DND-41 (cell line): ENCODE results near the gene PSKH1.

ENCODE experiments used
- ATAC-seq: fragments of 200-7000 bp; cut with Tn5 transposase; 3 replicates; pipeline ENCODE4 v1.9.1; 2021; ENCODE audit warnings: low read depth; ENCODE audit not compliant: insufficient read depth
- DNase-seq: peaks from one replicate; pipeline ENCODE4 v3.0.0-alpha.2; 2020
- H2AFZ ChIP-seq: 2 replicates; pipeline ENCODE4 v1.6.0; 2012; ENCODE audit warnings: low read depth, low read length
- H3K27ac ChIP-seq: 2 replicates; pipeline ENCODE4 v1.5.1; 2012; ENCODE audit warnings: low read length, inconsistent platforms
- H3K27me3 ChIP-seq: fragments of 200-600 bp; sonication (generic); 2 replicates; pipeline ENCODE4 v1.6.0; 2012; ENCODE audit warnings: low read length, mild to moderate bottlenecking, inconsistent platforms; ENCODE audit not compliant: insufficient read depth, poor library complexity
- H3K36me3 ChIP-seq: 2 replicates; pipeline ENCODE4 v1.5.1; 2012; ENCODE audit warnings: low read length, inconsistent platforms; ENCODE audit not compliant: insufficient read depth
- H3K4me1 ChIP-seq: 2 replicates; pipeline ENCODE4 v1.5.1; 2012; ENCODE audit warnings: mild to moderate bottlenecking, low read length; ENCODE audit not compliant: insufficient read depth
- H3K4me2 ChIP-seq: 2 replicates; pipeline ENCODE4 v1.6.0; 2012; ENCODE audit warnings: mild to moderate bottlenecking, moderate library complexity, low read length, inconsistent platforms; ENCODE audit not compliant: insufficient read depth
- H3K4me3 ChIP-seq, 2 experiments: fragments of 200-600 bp in 1 of 2; shearing (Covaris generic) in 1 of 2; 2 replicates each; pipeline ENCODE4 v1.5.1; 2012 to 2016; ENCODE audit warnings: inconsistent platforms in 2 of 2, low read length in 2 of 2, mild to moderate bottlenecking in 2 of 2, low read depth in 1 of 2, moderate library complexity in 1 of 2
- H3K79me2 ChIP-seq: 2 replicates; pipeline ENCODE4 v1.6.0; 2012; ENCODE audit warnings: low read length, inconsistent platforms; ENCODE audit not compliant: insufficient read depth
- H3K9ac ChIP-seq: 2 replicates; pipeline ENCODE4 v1.6.0; 2012; ENCODE audit warnings: low read depth, mild to moderate bottlenecking, inconsistent platforms, low read length, moderate library complexity
- H3K9me3 ChIP-seq: 2 replicates; pipeline ENCODE4 v1.5.1; 2012; ENCODE audit warnings: low read length, moderate library complexity, mild to moderate bottlenecking, inconsistent platforms; ENCODE audit not compliant: insufficient read depth, severe bottlenecking
- H4K20me1 ChIP-seq: 2 replicates; pipeline ENCODE4 v1.6.0; 2012; ENCODE audit warnings: low read length; ENCODE audit not compliant: insufficient read depth
- EZH2 ChIP-seq: IDR thresholded peaks from 3 replicates; pipeline ENCODE4 v1.6.1; 2012; ENCODE audit warnings: borderline replicate concordance, low read depth, mild to moderate bottlenecking, moderate library complexity, low read length, inconsistent platforms; ENCODE audit not compliant: severe bottlenecking
- TF ChIP-seq, protein P1 (sequence below): IDR thresholded peaks from 2 replicates; pipeline ENCODE4 v1.5.1; 2012; ENCODE audit warnings: borderline replicate concordance, low read length, moderate library complexity, mild to moderate bottlenecking; ENCODE audit not compliant: poor library complexity, severe bottlenecking; ENCODE audit errors: extremely low read depth

The PSKH1 gene

DNA sequence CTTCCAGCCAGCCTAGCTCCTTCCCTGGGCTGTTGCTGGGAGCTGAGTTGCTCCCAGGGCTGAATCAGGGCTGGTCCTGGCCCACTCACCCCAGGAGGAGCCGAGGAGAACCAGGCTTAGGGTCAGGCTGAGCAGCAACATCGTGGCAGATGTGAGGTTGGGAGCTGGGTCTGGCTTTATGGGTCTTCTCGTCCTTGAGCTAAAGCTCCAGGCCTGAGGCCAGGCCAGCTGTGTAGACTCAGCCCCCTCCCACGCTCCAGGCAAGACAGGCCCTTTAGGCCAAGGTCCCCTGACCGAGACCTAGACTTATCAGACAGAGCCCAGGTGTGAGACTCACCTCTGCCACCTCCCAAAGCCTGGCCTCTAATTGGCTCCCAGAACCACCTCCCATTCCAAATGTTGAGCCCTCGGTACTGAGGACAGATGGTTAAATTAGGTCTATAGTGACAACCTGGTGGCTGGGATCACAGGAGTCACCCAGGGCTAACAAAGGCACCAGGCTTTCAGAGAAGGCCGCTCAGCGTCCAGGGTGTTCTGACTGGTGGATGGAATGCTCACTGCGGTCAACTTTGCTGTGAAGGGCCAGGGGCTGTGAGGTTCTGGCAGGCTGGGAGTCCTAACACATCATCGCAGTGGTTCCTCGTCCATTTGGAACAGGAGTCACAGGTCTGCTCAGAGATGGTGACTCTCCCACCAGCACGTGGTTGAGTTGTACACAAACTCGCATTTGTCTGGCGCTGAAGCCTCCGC, 38.8 kb downstream of the PSKH1 start, which contains the start of gene CTRL:
CTRL (minus strand) TSS at position 151 of the 750 bp plus-strand sequence; CDS start at position 141, 10 bp downstream.
- no peak for TF ChIP-seq EZH2
- TF ChIP-seq, protein P1, sequence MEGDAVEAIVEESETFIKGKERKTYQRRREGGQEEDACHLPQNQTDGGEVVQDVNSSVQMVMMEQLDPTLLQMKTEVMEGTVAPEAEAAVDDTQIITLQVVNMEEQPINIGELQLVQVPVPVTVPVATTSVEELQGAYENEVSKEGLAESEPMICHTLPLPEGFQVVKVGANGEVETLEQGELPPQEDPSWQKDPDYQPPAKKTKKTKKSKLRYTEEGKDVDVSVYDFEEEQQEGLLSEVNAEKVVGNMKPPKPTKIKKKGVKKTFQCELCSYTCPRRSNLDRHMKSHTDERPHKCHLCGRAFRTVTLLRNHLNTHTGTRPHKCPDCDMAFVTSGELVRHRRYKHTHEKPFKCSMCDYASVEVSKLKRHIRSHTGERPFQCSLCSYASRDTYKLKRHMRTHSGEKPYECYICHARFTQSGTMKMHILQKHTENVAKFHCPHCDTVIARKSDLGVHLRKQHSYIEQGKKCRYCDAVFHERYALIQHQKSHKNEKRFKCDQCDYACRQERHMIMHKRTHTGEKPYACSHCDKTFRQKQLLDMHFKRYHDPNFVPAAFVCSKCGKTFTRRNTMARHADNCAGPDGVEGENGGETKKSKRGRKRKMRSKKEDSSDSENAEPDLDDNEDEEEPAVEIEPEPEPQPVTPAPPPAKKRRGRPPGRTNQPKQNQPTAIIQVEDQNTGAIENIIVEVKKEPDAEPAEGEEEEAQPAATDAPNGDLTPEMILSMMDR = no peak
- no peak within 1 kb of the TSS for H3K4me2 ChIP-seq
- ATAC-seq (no peak), DNase-seq (no peak)
- no peak within 1 kb of the TSS for H2AFZ ChIP-seq
- no peak within 1 kb of the TSS for H3K4me3 ChIP-seq
- no peaks in the 10 kb centered on the region for H3K9me3 ChIP-seq
- H3K79me2 ChIP-seq = peaks cover 26% of the 10 kb centered on the region
- peaks cover 24% of the 10 kb centered on the region for H4K20me1 ChIP-seq
- H3K27me3 ChIP-seq = no peaks in the 10 kb centered on the region
- peaks cover 76% of the 10 kb centered on the region for H3K36me3 ChIP-seq
- no peak within 1 kb of the TSS for H3K27ac ChIP-seq
- no peak within 1 kb of the TSS for H3K9ac ChIP-seq
- H3K4me1 ChIP-seq = peaks cover 15% of the 10 kb centered on the region

DNA sequence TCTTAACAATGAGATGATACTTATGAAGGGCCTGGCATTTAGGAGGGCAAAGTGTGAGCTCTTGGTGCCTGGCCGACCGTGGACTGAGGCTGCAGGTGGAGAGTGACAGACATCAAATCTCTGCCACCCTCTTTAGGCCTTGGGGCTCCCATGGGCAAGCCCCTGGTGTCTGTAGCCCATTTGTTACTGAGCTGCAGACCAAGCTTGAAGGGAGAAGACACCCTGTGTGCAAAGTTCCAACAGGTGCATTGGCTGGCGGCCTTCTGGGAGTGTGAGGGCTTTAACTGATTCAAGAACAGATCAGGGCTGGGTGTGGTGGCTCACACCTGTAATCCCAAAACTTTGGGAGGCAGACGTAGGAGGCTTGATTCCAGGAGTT, 39.4 kb downstream of the PSKH1 start:
- no peak overlapping the region for H3K9ac ChIP-seq
- no peak overlapping the region for H3K4me3 ChIP-seq
- TF ChIP-seq, protein P1 = no peak
- TF ChIP-seq EZH2 = no peak
- H3K79me2 ChIP-seq = peaks cover 31% of the 10 kb centered on the region
- H4K20me1 ChIP-seq = peaks cover 22% of the 10 kb centered on the region
- H3K27ac ChIP-seq = no peak overlapping the region
- no peaks in the 10 kb centered on the region for H3K9me3 ChIP-seq
- H3K36me3 ChIP-seq = peaks cover 70% of the 10 kb centered on the region
- no peaks in the 10 kb centered on the region for H3K27me3 ChIP-seq
- no peak overlapping the region for H3K4me2 ChIP-seq
- H3K4me1 ChIP-seq = peaks cover 21% of the 10 kb centered on the region
- no peak for DNase-seq
- no peak for ATAC-seq
- H2AFZ ChIP-seq = no peak overlapping the region

DNA sequence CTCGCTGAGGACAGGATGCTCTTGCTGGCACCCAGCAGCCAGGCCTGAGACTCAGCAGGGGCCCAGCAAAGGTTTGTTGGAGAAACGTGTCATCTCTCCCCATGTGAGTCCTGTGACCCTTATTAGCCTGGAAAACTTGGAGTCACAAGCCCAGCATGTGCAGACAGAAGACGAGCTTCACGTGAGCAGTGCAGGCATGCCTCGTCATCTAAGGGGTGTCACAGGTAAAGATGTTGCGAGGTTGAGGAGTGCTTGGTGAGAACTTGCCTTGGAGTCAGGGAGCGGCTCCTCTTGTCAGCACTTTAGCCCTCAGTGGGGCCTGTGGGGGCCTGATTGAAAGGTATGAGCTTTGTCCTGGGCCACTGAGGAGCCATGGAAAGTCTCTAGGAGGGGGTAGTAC, 40.8 kb downstream of the PSKH1 start:
- peaks cover 19% of the 10 kb centered on the region for H4K20me1 ChIP-seq
- no peak overlapping the region for H3K27ac ChIP-seq
- no peaks in the 10 kb centered on the region for H3K27me3 ChIP-seq
- no peak overlapping the region for H3K4me3 ChIP-seq
- peaks cover 26% of the 10 kb centered on the region for H3K4me1 ChIP-seq
- DNase-seq (no peak), ATAC-seq (no peak)
- no peaks in the 10 kb centered on the region for H3K9me3 ChIP-seq
- peaks cover 58% of the 10 kb centered on the region for H3K36me3 ChIP-seq
- peaks cover 32% of the 10 kb centered on the region for H3K79me2 ChIP-seq
- H3K4me2 ChIP-seq = no peak overlapping the region
- TF ChIP-seq, protein P1 = no peak
- TF ChIP-seq EZH2 = no peak
- no peak overlapping the region for H3K9ac ChIP-seq
- no peak overlapping the region for H2AFZ ChIP-seq
